Fibroblast of pulmonary artery (primary cell): ENCODE results near the gene ABHD12B.

Experiments used
- DNase-seq: peaks from one replicate; pipeline ENCODE4 v3.0.0-alpha.2; 2010; ENCODE audit warnings: low read depth
- H3K4me3 ChIP-seq: replicated peaks from 2 replicates; pipeline ENCODE4 v1.5.1; 2011; ENCODE audit warnings: low read depth, mild to moderate bottlenecking, control low read depth, low read length, moderate library complexity
- CTCF ChIP-seq: IDR thresholded peaks from 2 replicates; pipeline ENCODE4 v1.5.1; 2011; ENCODE audit warnings: mild to moderate bottlenecking, control low read depth, low read length, inconsistent platforms; ENCODE audit errors: missing control alignments

ABHD12B gene

GRCh38 chr14:50871914-50872732 lies at the start of gene ABHD12B:
TSS of gene ABHD12B (plus strand) at chr14:50872053. CDS start at chr14:50872175, 122 bp downstream.
- DNase-seq, result peak; percentile 9
- H3K4me3 ChIP-seq, result no peak within 1 kb of the TSS
- no peak for TF ChIP-seq CTCF

- no peak overlapping the region for H3K4me3 ChIP-seq
- no peak for DNase-seq
- no peak for TF ChIP-seq CTCF
These were observed 49.3 kb upstream of the ABHD12B start for GRCh38 chr14:50822501-50823042.

GRCh38 chr14:50823051-50823761 lies 48.6 kb upstream of the ABHD12B start:
- DNase-seq, result no peak
- no peak for TF ChIP-seq CTCF
- no peak overlapping the region for H3K4me3 ChIP-seq

- DNase-seq, result no peak
These were observed 47.9 kb upstream of the ABHD12B start for GRCh38 chr14:50823762-50824636.

GRCh38 chr14:50825307-50825706 lies 46.5 kb upstream of the ABHD12B start:
- no peak for TF ChIP-seq CTCF
- DNase-seq, result no peak
- no peak overlapping the region for H3K4me3 ChIP-seq

More at GRCh38 chr14:50823762-50824636, 47.9 kb upstream of the ABHD12B start:
- no peak for TF ChIP-seq CTCF
- H3K4me3 ChIP-seq, result no peak overlapping the region

GRCh38 chr14:50826681-50827080 lies 45.2 kb upstream of the ABHD12B start:
- no peak for TF ChIP-seq CTCF
- no peak overlapping the region for H3K4me3 ChIP-seq
- no peak for DNase-seq
